Gastroesophageal sphincter (tissue), 3 donors: ENCODE data around the gene ANKFY1.

Source experiments
- CTCF ChIP-seq, 4 experiments: fragments of 200-600 bp in 2 of 4; fragments of 450-650 bp in 2 of 4; sonication (generic) in 1 of 4; IDR thresholded peaks; one replicate each; pipeline ENCODE4 v1.5.1; 2017 to 2019; ENCODE audit warnings: antibody characterized with exemption in 4 of 4, mild to moderate bottlenecking in 2 of 4, moderate library complexity in 2 of 4
- EP300 ChIP-seq: sonication (generic); formaldehyde crosslinking; IDR thresholded peaks from one replicate; pipeline ENCODE4 v1.6.1; 2017; ENCODE audit warnings: antibody characterized with exemption, mild to moderate bottlenecking
- POLR2A ChIP-seq, 2 donors: fragments of 450-650 bp; IDR thresholded peaks; one replicate each; pipeline ENCODE4 v1.6.1; 2017; ENCODE audit warnings: antibody characterized with exemption in 2 of 2, mild to moderate bottlenecking in 2 of 2, moderate library complexity in 1 of 2
- POLR2AphosphoS5 ChIP-seq: sonication (generic); formaldehyde crosslinking; IDR thresholded peaks from one replicate; pipeline ENCODE4 v1.6.1; 2017; ENCODE audit warnings: antibody characterized with exemption

GRCh38 chr17:4142107-4142900 lies 121.5 kb downstream of the ANKFY1 start:
- TF ChIP-seq CTCF (IDR thresholded peaks at IDR 0.05), result no peak
- TF ChIP-seq POLR2AphosphoS5, result no peak
- no peak for TF ChIP-seq EP300
- TF ChIP-seq POLR2A (IDR thresholded peaks at IDR 0.05), result no peak
